Panc1 (cell line): ENCODE data around the gene NXPH4. TPM values are rescaled to one million over a fixed set of nuclear protein-coding genes. Genes with fewer than 3 reads are reported as not detected.

Source experiments
- ATAC-seq: fragments of 200-7000 bp; cut with Tn5 transposase; 2 replicates; pipeline ENCODE4 v1.9.1; 2020; ENCODE audit warnings: mild to moderate bottlenecking, moderate library complexity
- BruUV-seq: library from RNA; stranded (reverse); fragments of 400-500 nt; replicated peaks from 2 replicates; lab custom pipeline; 2021; lab: Mats Ljungman, UMichigan
- CTCF ChIA-PET: fragments of 300-600 bp; sonication (Branson Sonifier 250); formaldehyde crosslinking; loops from one replicate; lab custom pipeline; 2022; ENCODE audit warnings: antibody characterized with exemption; lab: Charles Lee
- POLR2A ChIA-PET: fragments of 300-600 bp; sonication (Branson Sonifier 250); formaldehyde crosslinking; loops from one replicate; lab custom pipeline; 2022; ENCODE audit warnings: antibody characterized with exemption; lab: Charles Lee
- DNase-seq: peaks from one replicate; pipeline ENCODE4 v3.0.0-alpha.2; 2010; ENCODE audit warnings: low read depth, low spot score
- H3K27ac ChIP-seq: 2 replicates; pipeline ENCODE4 v1.5.1; 2011; ENCODE audit warnings: mild to moderate bottlenecking, low read length, inconsistent platforms
- H3K27me3 ChIP-seq: fragments of 200-500 bp; sonication (Bioruptor generic); 2 replicates; pipeline ENCODE4 v1.6.0; 2014; ENCODE audit warnings: low read length, inconsistent platforms; ENCODE audit not compliant: control insufficient read depth, insufficient read depth
- H3K36me3 ChIP-seq: fragments of 200-500 bp; sonication (Bioruptor generic); 2 replicates; pipeline ENCODE4 v1.5.1; 2014; ENCODE audit warnings: inconsistent platforms, mild to moderate bottlenecking, low read length, moderate library complexity; ENCODE audit not compliant: control insufficient read depth, insufficient read depth
- H3K4me1 ChIP-seq: 2 replicates; pipeline ENCODE4 v1.5.1; 2011; ENCODE audit warnings: inconsistent platforms, mild to moderate bottlenecking, low read length, moderate library complexity; ENCODE audit not compliant: control insufficient read depth, insufficient read depth
- H3K4me3 ChIP-seq, 2 experiments: 2 replicates each; pipeline ENCODE4 v1.5.1; 2011 to 2012; ENCODE audit warnings: low read depth in 2 of 2, low read length in 2 of 2, mild to moderate bottlenecking in 2 of 2, inconsistent platforms in 1 of 2, moderate library complexity in 1 of 2
- H3K9me3 ChIP-seq: fragments of 200-500 bp; sonication (Bioruptor generic); 2 replicates; pipeline ENCODE4 v1.5.1; 2014; ENCODE audit warnings: low read depth, mild to moderate bottlenecking, inconsistent platforms, low read length, moderate library complexity; ENCODE audit not compliant: control insufficient read depth, insufficient read depth
- POLR2AphosphoS5 ChIP-seq: IDR thresholded peaks from 2 replicates; pipeline ENCODE4 v1.6.1; 2012; ENCODE audit warnings: mild to moderate bottlenecking, low read depth, low read length, moderate library complexity
- REST ChIP-seq, 2 experiments: IDR thresholded peaks; 2 replicates each; pipeline ENCODE4 v1.6.1; 2011 to 2012; ENCODE audit warnings: low read depth in 2 of 2, control low read depth in 1 of 2, low read length in 1 of 2, mild to moderate bottlenecking in 1 of 2, moderate library complexity in 1 of 2; ENCODE audit not compliant: insufficient read depth in 1 of 2
- SIN3A ChIP-seq: IDR thresholded peaks from 2 replicates; pipeline ENCODE4 v1.6.1; 2012; ENCODE audit warnings: low read depth, mild to moderate bottlenecking, low read length, moderate library complexity, borderline replicate concordance; ENCODE audit not compliant: insufficient read depth
- TCF7L2 ChIP-seq: IDR thresholded peaks from 2 replicates; pipeline ENCODE4 v1.6.1; 2011; ENCODE audit warnings: mild to moderate bottlenecking, low read depth, low read length, inconsistent platforms
- in situ Hi-C: cut with HindIII; loops from 2 replicates; pipeline ENCODE4 v1.10.0; 2016; ENCODE audit warnings: low sequenced_read_pairs, low pct_unique_long_range_greater_than_20kb
- intact Hi-C: fragments of 100-400 bp; cut with micrococcal nuclease; formaldehyde crosslinking; loops from one replicate; pipeline ENCODE4 v1.10.0; 2022; ENCODE audit not compliant: unreplicated experiment
- microRNA-seq: library from miRNA; unstranded; fragments of <30 nt; microRNA quantifications from one replicate; pipeline ENCODE4 v1.1.0, GENCODE V29; 2020; ENCODE audit not compliant: unreplicated experiment
- total RNA-seq: library from RNA; stranded (reverse); gene quantifications from one replicate; pipeline ENCODE4 v1.2.1, GENCODE V29; 2021; ENCODE audit not compliant: unreplicated experiment
- TF ChIP-seq, protein P1 (sequence below): fragments of 450-650 bp; IDR thresholded peaks from 2 replicates; pipeline ENCODE4 v1.5.1; 2017; ENCODE audit warnings: mild to moderate bottlenecking

Gene NXPH4
- total RNA-seq, 1 experiment from 2014 or later: 2.1 TPM

DNA sequence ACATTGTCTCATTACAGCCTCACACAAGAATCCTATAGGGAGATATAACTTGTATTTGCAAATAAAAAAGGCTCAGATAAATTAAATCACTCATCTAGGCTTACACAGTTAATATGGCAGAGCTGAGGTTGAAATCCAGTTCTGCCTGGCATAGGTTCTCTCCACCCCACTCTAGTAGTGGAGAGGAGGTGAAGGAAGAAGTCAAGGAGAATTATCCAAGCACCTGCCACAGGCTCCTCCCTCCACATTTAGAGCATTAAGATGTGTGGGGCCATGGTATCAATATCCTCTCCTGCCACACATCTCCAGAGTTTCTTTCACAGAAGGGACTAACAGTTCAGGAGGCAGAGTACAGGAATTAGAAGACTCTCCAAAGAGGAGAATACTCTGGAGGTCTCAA lies 56.9 kb downstream of the NXPH4 start:
- H3K36me3 ChIP-seq: 0 out of 2 replicates have a peak, but pooled peaks cover under 1% of the 10 kb centered on the region
- H3K27ac ChIP-seq: no peak overlapping the region
- in situ Hi-C loops (no loop called here), intact Hi-C loops (no loop called here)
- H3K9me3 ChIP-seq: no peaks in the 10 kb centered on the region
- ChIA-PET POLR2A (no interaction called here), CTCF (interaction anchor here (0.5 kb wide), 1 partner anchor 10 kb away, joined by 4 read pairs; no protein-coding TSS in a partner anchor)
- DNase-seq (no peak), ATAC-seq (no peak)
- H3K27me3 ChIP-seq: no peaks in the 10 kb centered on the region
- TF ChIP-seq POLR2AphosphoS5 (no peak), TCF7L2 (no peak), SIN3A (no peak), REST (IDR thresholded peaks at IDR 0.05; ENCODE audit: insufficient read depth in 1 of 2, low read depth in 2 of 2, low read length in 1 of 2) (no peak)
- TF ChIP-seq, protein P1, sequence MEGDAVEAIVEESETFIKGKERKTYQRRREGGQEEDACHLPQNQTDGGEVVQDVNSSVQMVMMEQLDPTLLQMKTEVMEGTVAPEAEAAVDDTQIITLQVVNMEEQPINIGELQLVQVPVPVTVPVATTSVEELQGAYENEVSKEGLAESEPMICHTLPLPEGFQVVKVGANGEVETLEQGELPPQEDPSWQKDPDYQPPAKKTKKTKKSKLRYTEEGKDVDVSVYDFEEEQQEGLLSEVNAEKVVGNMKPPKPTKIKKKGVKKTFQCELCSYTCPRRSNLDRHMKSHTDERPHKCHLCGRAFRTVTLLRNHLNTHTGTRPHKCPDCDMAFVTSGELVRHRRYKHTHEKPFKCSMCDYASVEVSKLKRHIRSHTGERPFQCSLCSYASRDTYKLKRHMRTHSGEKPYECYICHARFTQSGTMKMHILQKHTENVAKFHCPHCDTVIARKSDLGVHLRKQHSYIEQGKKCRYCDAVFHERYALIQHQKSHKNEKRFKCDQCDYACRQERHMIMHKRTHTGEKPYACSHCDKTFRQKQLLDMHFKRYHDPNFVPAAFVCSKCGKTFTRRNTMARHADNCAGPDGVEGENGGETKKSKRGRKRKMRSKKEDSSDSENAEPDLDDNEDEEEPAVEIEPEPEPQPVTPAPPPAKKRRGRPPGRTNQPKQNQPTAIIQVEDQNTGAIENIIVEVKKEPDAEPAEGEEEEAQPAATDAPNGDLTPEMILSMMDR: no peak
- no peak overlapping the region for H3K4me3 ChIP-seq
- H3K4me1 ChIP-seq: no peaks in the 10 kb centered on the region
- BruUV-seq: no TSS peak

Small RNA genes lying within 50 kb of the gene (microRNA-seq; reads per million reads assigned to microRNA genes)
- gene MIR1228: 1.3 reads per million

Other genes starting within 250 kb of the NXPH4 start
- gene ZBTB39, start 210.2 kb upstream of the NXPH4 start, total RNA-seq: 5.8 TPM
- gene TAC3, start 200.3 kb upstream of the NXPH4 start, total RNA-seq: not detected
- not detected for gene MYO1A, start 166.7 kb upstream of the NXPH4 start, total RNA-seq
- 46.9 TPM for gene NEMP1, start 138.0 kb upstream of the NXPH4 start, total RNA-seq
- 13.9 TPM for gene NAB2, start 127.7 kb upstream of the NXPH4 start, total RNA-seq
- gene STAT6, start 105.4 kb upstream of the NXPH4 start, total RNA-seq: 52.3 TPM
- 9.0 TPM for gene LRP1, start 88.3 kb upstream of the NXPH4 start, total RNA-seq
- not detected for gene LRP1-AS, start 69.2 kb upstream of the NXPH4 start, total RNA-seq
- gene SHMT2, start 12.9 kb downstream of the NXPH4 start, total RNA-seq: 67.1 TPM
- 0.87 TPM for gene STAC3, start 34.4 kb downstream of the NXPH4 start, total RNA-seq
- 56.5 TPM for gene R3HDM2, start 214.2 kb downstream of the NXPH4 start, total RNA-seq
- not detected for gene INHBC, start 218.0 kb downstream of the NXPH4 start, total RNA-seq
- 0.59 TPM for gene INHBE, start 238.5 kb downstream of the NXPH4 start, total RNA-seq
- 6.5 TPM for gene GLI1, start 243.0 kb downstream of the NXPH4 start, total RNA-seq